ENCODE measurements around the gene GRIK1. TPM values are rescaled to one million over a fixed set of nuclear protein-coding genes. Genes with fewer than 3 reads are reported as not detected.

The GRIK1 gene
- polyA plus RNA-seq, 3 donors, result not detected

- Histone ChIP-seq H3K36me3 (replicated peaks in 1 of 2; ENCODE audit: control insufficient read depth in 1 of 2, insufficient read depth in 2 of 2, low read length in 2 of 2) (no peaks in the 10 kb centered on the region), H3K79me2 (ENCODE audit: insufficient read depth, low read length) (no peaks in the 10 kb centered on the region), H3K4me2 (replicated peaks; ENCODE audit: extremely low read depth, low read length, poor library complexity, severe bottlenecking) (no peak overlapping the region), H3K27ac (ENCODE audit: low read depth in 1 of 2, low read length in 2 of 2) (no peak overlapping the region), H3K4me3 (replicated peaks in 1 of 3; ENCODE audit: low read depth in 2 of 3, low read length in 3 of 3) (no peak overlapping the region), H3K9ac (ENCODE audit: insufficient read depth, low read length, poor library complexity, severe bottlenecking) (no peak overlapping the region), H3K9me3 (replicated peaks in 1 of 2; ENCODE audit: control insufficient read depth in 1 of 2, insufficient read depth in 1 of 2, low read length in 2 of 2) (peaks cover 6 to 15% of the 10 kb centered on the region in 2 donors), H4K20me1 (ENCODE audit: insufficient read depth, low read length) (no peaks in the 10 kb centered on the region), H2AFZ (ENCODE audit: insufficient read depth, low read depth, low read length, poor library complexity, severe bottlenecking) (no peak overlapping the region), H3K4me1 (ENCODE audit: control insufficient read depth in 1 of 2, insufficient read depth in 2 of 2, low read length in 2 of 2) (no peaks in the 10 kb centered on the region), H3K27me3 (ENCODE audit: control insufficient read depth in 2 of 2, insufficient read depth in 2 of 2, low read length in 2 of 2) (no peaks in the 10 kb centered on the region)
- Mint-ChIP-seq H3K27me3 (ENCODE audit: low read depth in 3 of 3) (no peaks in the 10 kb centered on the region), H3K27ac (no peak overlapping the region), H3K4me3 (no peak overlapping the region), H3K36me3 (peaks cover 2 to 6% of the 10 kb centered on the region in 2 donors), H3K9me3 (peaks cover 14 to 28% (median 25%) of the 10 kb centered on the region in 7 donors), H3K4me1 (no peaks in the 10 kb centered on the region)
- WGBS (ENCODE audit: insufficient coverage), result 100% methylated on average over 1 of the region's 1 CpG
- DNase-seq, result no peak
- intact Hi-C loops (cut with micrococcal nuclease), result no loop called here
- TF ChIP-seq CTCF (IDR thresholded peaks at IDR 0.05), result no peak
Measured at GRCh38 chr21:29513535-29513934, 426.3 kb downstream of the GRIK1 start.

- H3K4me1 Mint-ChIP-seq, result no peaks in the 10 kb centered on the region
- no peak for TF ChIP-seq CTCF (IDR thresholded peaks at IDR 0.05)
- H3K4me3 Mint-ChIP-seq, result no peak overlapping the region
- H2AFZ ChIP-seq (ENCODE audit: insufficient read depth, low read depth, low read length, poor library complexity, severe bottlenecking), result no peak overlapping the region
- no peak overlapping the region for H3K27ac ChIP-seq (ENCODE audit: low read depth in 1 of 2, low read length in 2 of 2)
- H3K9me3 ChIP-seq (replicated peaks in 1 of 2; ENCODE audit: control insufficient read depth in 1 of 2, insufficient read depth in 1 of 2, low read length in 2 of 2), result peaks cover 6 to 15% of the 10 kb centered on the region in 2 donors
- no peak overlapping the region for H3K9ac ChIP-seq (ENCODE audit: insufficient read depth, low read length, poor library complexity, severe bottlenecking)
- no peak for DNase-seq
- H3K79me2 ChIP-seq (ENCODE audit: insufficient read depth, low read length), result no peaks in the 10 kb centered on the region
- H3K4me1 ChIP-seq (ENCODE audit: control insufficient read depth in 1 of 2, insufficient read depth in 2 of 2, low read length in 2 of 2), result no peaks in the 10 kb centered on the region
- H3K36me3 Mint-ChIP-seq, result peaks cover 2 to 8% of the 10 kb centered on the region in 2 donors
- no peak overlapping the region for H3K27ac Mint-ChIP-seq
- H4K20me1 ChIP-seq (ENCODE audit: insufficient read depth, low read length), result no peaks in the 10 kb centered on the region
- intact Hi-C loops (cut with micrococcal nuclease), result no loop called here
- H3K4me2 ChIP-seq (replicated peaks; ENCODE audit: extremely low read depth, low read length, poor library complexity, severe bottlenecking), result no peak overlapping the region
- 100% methylated on average over 1 of the region's 4 CpGs for WGBS (ENCODE audit: insufficient coverage)
- peaks cover 0 to 2% (median 0%) of the 10 kb centered on the region in 3 donors for H3K27me3 Mint-ChIP-seq (ENCODE audit: low read depth in 3 of 3)
- no peaks in the 10 kb centered on the region for H3K36me3 ChIP-seq (replicated peaks in 1 of 2; ENCODE audit: control insufficient read depth in 1 of 2, insufficient read depth in 2 of 2, low read length in 2 of 2)
- H3K9me3 Mint-ChIP-seq, result peaks cover 14 to 25% (median 24%) of the 10 kb centered on the region in 7 donors
- no peak overlapping the region for H3K4me3 ChIP-seq (replicated peaks in 1 of 3; ENCODE audit: low read depth in 2 of 3, low read length in 3 of 3)
- H3K27me3 ChIP-seq (ENCODE audit: control insufficient read depth in 2 of 2, insufficient read depth in 2 of 2, low read length in 2 of 2), result no peaks in the 10 kb centered on the region
Measured at GRCh38 chr21:29511096-29511495, 428.7 kb downstream of the GRIK1 start.
